HG03159 (cell line): ENCODE data around the gene RCOR3.
A peak's percentile ranks its signal among the peaks of the same experiment; 100 is the strongest.
"Not testable (repeated sequence)": the region's sequence is repeated elsewhere in the genome, so short reads cannot be mapped to it uniquely, and the experiment has no call there.

Source experiments
- ATAC-seq: cut with Tn5 transposase; IDR thresholded peaks from one replicate; pipeline ENCODE4 v1.9.1; 2021; ENCODE audit warnings: mild to moderate bottlenecking, moderate library complexity; ENCODE audit not compliant: unreplicated experiment

RCOR3 gene

GRCh38 chr1:211337430-211338223, 78.5 kb downstream of the RCOR3 start:
- ATAC-seq, result no peak

- ATAC-seq, result no peak
These were observed 79.1 kb downstream of the RCOR3 start for GRCh38 chr1:211338224-211338620.

GRCh38 chr1:211339631-211340041, 80.5 kb downstream of the RCOR3 start:
- no peak for ATAC-seq

- ATAC-seq, result no peak
These were observed 81.7 kb downstream of the RCOR3 start for GRCh38 chr1:211340622-211341507.

GRCh38 chr1:211341999-211342398, 82.8 kb downstream of the RCOR3 start:
- no peak for ATAC-seq

- no peak for ATAC-seq
These were observed 84.4 kb downstream of the RCOR3 start for GRCh38 chr1:211343607-211344006.

GRCh38 chr1:211344152-211344618, 85.0 kb downstream of the RCOR3 start:
- no peak for ATAC-seq

- no peak for ATAC-seq
These were observed 86.6 kb downstream of the RCOR3 start for GRCh38 chr1:211345719-211346118.

GRCh38 chr1:211347077-211347844, 88.1 kb downstream of the RCOR3 start:
- ATAC-seq, result no peak

- ATAC-seq, result no peak
These were observed 89.4 kb downstream of the RCOR3 start for GRCh38 chr1:211348547-211348946.

- no peak for ATAC-seq
These were observed 90.6 kb downstream of the RCOR3 start for GRCh38 chr1:211349741-211350140.

- not testable (repeated sequence) for ATAC-seq
These were observed 92.9 kb downstream of the RCOR3 start for GRCh38 chr1:211352055-211352454.

GRCh38 chr1:211352465-211352864, 93.3 kb downstream of the RCOR3 start:
- no peak for ATAC-seq

GRCh38 chr1:211352985-211353515, 93.9 kb downstream of the RCOR3 start:
- ATAC-seq, result peak; percentile 87

GRCh38 chr1:211353562-211354212, 94.5 kb downstream of the RCOR3 start:
- ATAC-seq, result no peak

- ATAC-seq, result no peak
These were observed 96.7 kb downstream of the RCOR3 start for GRCh38 chr1:211355873-211356272.

GRCh38 chr1:211356723-211357407, 97.7 kb downstream of the RCOR3 start:
- ATAC-seq, result no peak

- no peak for ATAC-seq
These were observed 99.5 kb downstream of the RCOR3 start for GRCh38 chr1:211358685-211359084.

- ATAC-seq, result no peak
These were observed 100.7 kb downstream of the RCOR3 start for GRCh38 chr1:211359876-211360275.

GRCh38 chr1:211361202-211361601, 102.0 kb downstream of the RCOR3 start:
- no peak for ATAC-seq
